Peyer's patch (tissue), 4 donors: ENCODE data around the gene SLC4A11. TPM values are rescaled to one million over a fixed set of nuclear protein-coding genes. Genes with fewer than 3 reads are reported as not detected.
A peak's percentile ranks its signal among the peaks of the same experiment; 100 is the strongest.

Source experiments
- DNase-seq, 3 donors: peaks; one replicate each; pipeline ENCODE4 v3.0.0-alpha.2; 2017 to 2019
- H3K27ac ChIP-seq, 4 donors: fragments of 200-600 bp; sonication (generic); one replicate each; pipeline ENCODE4 v1.5.1; 2016 to 2019
- H3K27me3 ChIP-seq, 2 donors: fragments of 200-600 bp; sonication (generic); one replicate each; pipeline ENCODE4 v1.5.1; 2019
- H3K36me3 ChIP-seq, 3 donors: fragments of 200-600 bp; sonication (generic); one replicate each; pipeline ENCODE4 v1.5.1; 2016 to 2019
- H3K4me1 ChIP-seq, 4 donors: fragments of 200-600 bp; sonication (generic); one replicate each; pipeline ENCODE4 v1.5.1; 2016 to 2019
- H3K4me3 ChIP-seq, 4 donors: fragments of 200-600 bp; sonication (generic); 1 replicate in 3 of 4; 2 replicates in 1 of 4; pipeline ENCODE4 v1.5.1; 2016 to 2019; ENCODE audit warnings: mild to moderate bottlenecking in 1 of 4
- H3K9me3 ChIP-seq, 4 donors: fragments of 200-600 bp; sonication (generic); one replicate each; pipeline ENCODE4 v1.5.1; 2016 to 2019; ENCODE audit warnings: mild to moderate bottlenecking in 1 of 4
- CTCF ChIP-seq, 6 experiments: fragments of 450-650 bp in 4 of 6; fragments of 200-600 bp in 2 of 6; sonication (generic) in 1 of 6; IDR thresholded peaks; one replicate each; pipeline ENCODE4 v1.5.1; 2017 to 2019; ENCODE audit warnings: antibody characterized with exemption in 6 of 6, mild to moderate bottlenecking in 3 of 6, moderate library complexity in 1 of 6
- POLR2A ChIP-seq, 2 donors: fragments of 450-650 bp; IDR thresholded peaks; one replicate each; pipeline ENCODE4 v1.5.1; 2017; ENCODE audit warnings: antibody characterized with exemption in 2 of 2, mild to moderate bottlenecking in 2 of 2, moderate library complexity in 2 of 2
- total RNA-seq, 4 donors: library from RNA; depleted of rRNA; stranded (reverse); fragments of >200 nt; gene quantifications; one replicate each; pipeline ENCODE4 v1.1.0, GENCODE V29; 2016

SLC4A11 gene
- total RNA-seq, 4 donors from 2014 or later: 0.54 to 1.1 (median 0.70) TPM; not detected in 1

- H3K27me3 ChIP-seq: peaks cover 0 to 14% of the 10 kb centered on the region in 2 donors
- no peak overlapping the region for H3K4me3 ChIP-seq
- H3K27ac ChIP-seq: no peak overlapping the region
- H3K36me3 ChIP-seq: no peaks in the 10 kb centered on the region
- peak in 1 of 3 donors; percentile 39 for DNase-seq
- no peaks in the 10 kb centered on the region for H3K9me3 ChIP-seq
- no peak for TF ChIP-seq POLR2A (IDR thresholded peaks at IDR 0.05)
- TF ChIP-seq CTCF (IDR thresholded peaks at IDR 0.05): no peak
- H3K4me1 ChIP-seq: peaks cover 3 to 24% (median 7%) of the 10 kb centered on the region in 4 donors
These were observed 1.9 kb upstream of the SLC4A11 start for GRCh38 chr20:3240776-3241363.

- H3K4me3 ChIP-seq: peak overlapping the region; percentile 64 to 87 (median 80)
- no peaks in the 10 kb centered on the region for H3K36me3 ChIP-seq
- peak in 1 of 3 donors; percentile 39 for DNase-seq
- peaks cover 3 to 24% (median 7%) of the 10 kb centered on the region in 4 donors for H3K4me1 ChIP-seq
- H3K27ac ChIP-seq: no peak overlapping the region
- peaks cover 0 to 14% of the 10 kb centered on the region in 2 donors for H3K27me3 ChIP-seq
- H3K9me3 ChIP-seq: no peaks in the 10 kb centered on the region
- TF ChIP-seq POLR2A (IDR thresholded peaks at IDR 0.05) (no peak), CTCF (IDR thresholded peaks at IDR 0.05) (no peak)
These were observed 1.1 kb upstream of the SLC4A11 start for GRCh38 chr20:3239867-3240775.

DNA sequence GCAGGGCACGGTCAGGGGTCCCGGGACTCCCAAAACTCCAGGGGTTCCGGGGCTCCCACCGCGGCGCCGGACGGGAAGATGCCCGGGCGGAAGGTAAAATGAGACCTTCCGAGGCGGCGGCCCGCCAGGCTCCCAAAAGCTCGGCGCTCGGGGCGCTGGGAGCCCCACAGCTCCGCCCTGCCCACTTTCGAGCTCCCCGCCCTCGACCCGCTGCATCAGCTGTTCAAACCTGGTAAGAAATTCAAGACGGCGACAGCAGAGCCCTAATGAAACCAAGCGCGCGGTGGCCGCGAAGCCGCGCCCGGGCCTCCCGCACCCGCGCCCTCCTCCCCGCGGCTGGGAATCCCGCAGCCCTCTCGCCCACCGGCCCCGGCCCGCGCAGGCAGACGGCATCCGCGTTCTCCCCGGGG is 369 bp downstream of the SLC4A11 start:
- Histone ChIP-seq H3K27ac (no peak overlapping the region), H3K4me1 (peaks cover 3 to 24% (median 7%) of the 10 kb centered on the region in 4 donors), H3K36me3 (no peaks in the 10 kb centered on the region), H3K9me3 (no peaks in the 10 kb centered on the region), H3K4me3 (peak overlapping the region; percentile 64 to 87 (median 80)), H3K27me3 (peaks cover 0 to 14% of the 10 kb centered on the region in 2 donors)
- TF ChIP-seq CTCF (IDR thresholded peaks at IDR 0.05) (no peak), POLR2A (IDR thresholded peaks at IDR 0.05) (no peak)
- DNase-seq: peak; percentile 26 to 57 (median 56)

GRCh38 chr20:3237958-3238615 is 903 bp downstream of the SLC4A11 start:
- Histone ChIP-seq H3K36me3 (no peaks in the 10 kb centered on the region), H3K27me3 (peaks cover 0 to 14% of the 10 kb centered on the region in 2 donors), H3K4me3 (peak overlapping the region; percentile 64 to 87 (median 80)), H3K4me1 (peaks cover 3 to 24% (median 7%) of the 10 kb centered on the region in 4 donors), H3K27ac (no peak overlapping the region), H3K9me3 (no peaks in the 10 kb centered on the region)
- TF ChIP-seq CTCF (IDR thresholded peaks at IDR 0.05): no peak
- no peak for TF ChIP-seq POLR2A (IDR thresholded peaks at IDR 0.05)
- DNase-seq: peak in 1 of 3 donors; percentile 52
